DOHH2 (cell line): ENCODE measurements around the gene OR7G1.

Experiments
- CTCF ChIP-seq: fragments of 200-600 bp; sonication (generic); IDR thresholded peaks from one replicate; pipeline ENCODE4 v1.5.1; 2014; ENCODE audit warnings: antibody characterized with exemption, mild to moderate bottlenecking, low read depth, low read length; ENCODE audit not compliant: poor library complexity, severe bottlenecking
- EZH2phosphoT487 ChIP-seq: fragments of 200-600 bp; sonication (generic); IDR thresholded peaks from 2 replicates; pipeline ENCODE4 v1.6.1; 2017; ENCODE audit warnings: borderline replicate concordance, mild to moderate bottlenecking, antibody characterized with exemption, low read length, moderate library complexity, mixed read lengths

DNA sequence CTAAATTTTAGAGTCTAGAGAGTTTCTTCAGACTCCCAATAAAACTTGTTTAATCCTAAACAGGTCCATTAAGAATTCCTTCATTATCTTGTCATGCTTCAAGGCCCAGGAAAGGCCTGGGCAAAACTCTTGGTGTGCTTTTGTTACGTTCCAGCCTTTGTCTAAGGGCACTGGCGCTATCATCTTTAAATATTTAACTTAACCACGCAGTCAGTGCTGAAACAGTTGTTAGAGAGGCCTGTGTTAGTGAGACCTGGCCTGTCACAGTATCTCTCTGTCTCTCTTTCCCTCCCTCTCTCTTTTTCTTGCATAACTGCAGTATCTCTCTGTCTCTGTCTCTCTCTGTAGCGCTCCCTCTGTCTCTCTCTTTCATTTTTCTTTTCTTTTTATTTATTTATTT is 36.9 kb downstream of the OR7G1 start:
- no peak for TF ChIP-seq CTCF
- TF ChIP-seq EZH2phosphoT487: no peak
